Kidney (tissue), 14 donors: Measurements from ENCODE around the gene PTEN. TPM values are rescaled to one million over a fixed set of nuclear protein-coding genes. Genes with fewer than 3 reads are reported as not detected.

Experiments used
- DNase-seq, 5 donors: peaks; one replicate each; pipeline ENCODE4 v3.0.0-alpha.2; 2013 to 2020
- FAIRE-seq: peaks from 2 replicates; lab custom pipeline; 2012; peaks lifted over from hg19 to GRCh38; lab: Jason Lieb, UNC
- H3K27ac ChIP-seq, 2 donors: one replicate each; pipeline ENCODE4 v1.7.0; 2013; ENCODE audit warnings: low read depth in 2 of 2, low read length in 2 of 2, inconsistent platforms in 1 of 2
- H3K27me3 ChIP-seq: one replicate; pipeline ENCODE4 v1.7.1; 2013; ENCODE audit warnings: low read length, inconsistent platforms; ENCODE audit not compliant: control insufficient read depth, insufficient read depth
- H3K36me3 ChIP-seq, 3 donors: one replicate each; pipeline versions ENCODE4 v1.7.0 to v1.7.1; 2013; ENCODE audit warnings: low read length in 3 of 3, control low read depth in 1 of 3, inconsistent platforms in 1 of 3; ENCODE audit not compliant: insufficient read depth in 3 of 3, control insufficient read depth in 2 of 3
- H3K4me1 ChIP-seq, 3 donors: one replicate each; pipeline versions ENCODE4 v1.7.0 to v1.7.1; 2013; ENCODE audit warnings: low read length in 3 of 3, inconsistent platforms in 1 of 3, low read depth in 1 of 3; ENCODE audit not compliant: control insufficient read depth in 2 of 3, insufficient read depth in 2 of 3
- H3K4me3 ChIP-seq, 3 donors: one replicate each; pipeline versions ENCODE4 v1.7.0 to v1.8.1; 2013; ENCODE audit warnings: low read length in 3 of 3, control low read depth in 1 of 3, inconsistent platforms in 1 of 3
- H3K9ac ChIP-seq, 3 donors: one replicate each; pipeline versions ENCODE4 v1.7.0 to v1.7.1; 2013; ENCODE audit warnings: low read length in 3 of 3, control low read depth in 1 of 3, inconsistent platforms in 1 of 3
- H3K9me3 ChIP-seq, 3 donors: one replicate each; pipeline versions ENCODE4 v1.7.0 to v1.7.1; 2013; ENCODE audit warnings: low read length in 3 of 3, control low read depth in 1 of 3, inconsistent platforms in 1 of 3; ENCODE audit not compliant: control insufficient read depth in 2 of 3, insufficient read depth in 1 of 3
- intact Hi-C: fragments of 100-400 bp; cut with DNase I; formaldehyde crosslinking; loops from one replicate; pipeline ENCODE4 v1.11.1; 2022
- polyA plus RNA-seq: library from polyadenylated mRNA; stranded (reverse); fragments of 350-450 nt; fragmentation: Illumina TruSeq; extraction: RNeasy Lipid Tissue Mini Kit (QIAGEN cat#74804); gene quantifications from one replicate; pipeline ENCODE4 v1.2.3, GENCODE V29; 2014; ENCODE audit warnings: low read depth, low replicate concordance; ENCODE audit not compliant: insufficient read depth
- total RNA-seq: library from RNA; stranded (reverse); fragmentation: NEBNext Ultra II Directional; extraction: Animal tissue kit (Norgen Biotek cat#: 25700); gene quantifications from one replicate; pipeline ENCODE4 v1.2.1, GENCODE V29; 2021
- TF ChIP-seq, protein P1 (sequence below): IDR thresholded peaks from 3 replicates; pipeline ENCODE4 v1.5.1; 2012; ENCODE audit warnings: mild to moderate bottlenecking, moderate library complexity, borderline replicate concordance; ENCODE audit not compliant: insufficient read depth; ENCODE audit errors: extremely low read depth
- donor health status: control.
- donor health status: control.
- donor health status: control.
- donor health status: control.
- donor health status: control.
- donor health status: DM: yes; HTN: yes; CAD: no.
- donor health status: Normal renal cell carcinoma (clear cell type).

PTEN gene
- total and polyA plus RNA-seq, 2 donors from 2014 or later: 22.3 to 154 TPM

GRCh38 chr10:87979847-87980246 is 116.4 kb downstream of the PTEN start:
- intact Hi-C loops: no loop called here

GRCh38 chr10:87983716-87984115 is 120.3 kb downstream of the PTEN start:
- H3K36me3 ChIP-seq: no peaks in the 10 kb centered on the region
- H3K9ac ChIP-seq: no peak overlapping the region
- H3K9me3 ChIP-seq: no peaks in the 10 kb centered on the region
- no peaks in the 10 kb centered on the region for H3K27me3 ChIP-seq
- H3K4me1 ChIP-seq: no peaks in the 10 kb centered on the region
- no peak overlapping the region for H3K4me3 ChIP-seq
- TF ChIP-seq, protein P1, sequence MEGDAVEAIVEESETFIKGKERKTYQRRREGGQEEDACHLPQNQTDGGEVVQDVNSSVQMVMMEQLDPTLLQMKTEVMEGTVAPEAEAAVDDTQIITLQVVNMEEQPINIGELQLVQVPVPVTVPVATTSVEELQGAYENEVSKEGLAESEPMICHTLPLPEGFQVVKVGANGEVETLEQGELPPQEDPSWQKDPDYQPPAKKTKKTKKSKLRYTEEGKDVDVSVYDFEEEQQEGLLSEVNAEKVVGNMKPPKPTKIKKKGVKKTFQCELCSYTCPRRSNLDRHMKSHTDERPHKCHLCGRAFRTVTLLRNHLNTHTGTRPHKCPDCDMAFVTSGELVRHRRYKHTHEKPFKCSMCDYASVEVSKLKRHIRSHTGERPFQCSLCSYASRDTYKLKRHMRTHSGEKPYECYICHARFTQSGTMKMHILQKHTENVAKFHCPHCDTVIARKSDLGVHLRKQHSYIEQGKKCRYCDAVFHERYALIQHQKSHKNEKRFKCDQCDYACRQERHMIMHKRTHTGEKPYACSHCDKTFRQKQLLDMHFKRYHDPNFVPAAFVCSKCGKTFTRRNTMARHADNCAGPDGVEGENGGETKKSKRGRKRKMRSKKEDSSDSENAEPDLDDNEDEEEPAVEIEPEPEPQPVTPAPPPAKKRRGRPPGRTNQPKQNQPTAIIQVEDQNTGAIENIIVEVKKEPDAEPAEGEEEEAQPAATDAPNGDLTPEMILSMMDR: no peak
- no peak for FAIRE-seq
- intact Hi-C loops: no loop called here
- H3K27ac ChIP-seq: no peak overlapping the region
- DNase-seq: no peak

More at GRCh38 chr10:87979847-87980246, 116.4 kb downstream of the PTEN start:
- H3K4me1 ChIP-seq: no peaks in the 10 kb centered on the region
- no peak overlapping the region for H3K4me3 ChIP-seq
- H3K27me3 ChIP-seq: no peaks in the 10 kb centered on the region
- no peak overlapping the region for H3K27ac ChIP-seq
- FAIRE-seq: no peak
- H3K36me3 ChIP-seq: no peaks in the 10 kb centered on the region
- TF ChIP-seq, protein P1: no peak
- no peaks in the 10 kb centered on the region for H3K9me3 ChIP-seq
- no peak overlapping the region for H3K9ac ChIP-seq
- DNase-seq: no peak

GRCh38 chr10:87987206-87987605 is 123.8 kb downstream of the PTEN start:
- H3K27me3 ChIP-seq: no peaks in the 10 kb centered on the region

More at GRCh38 chr10:87987206-87987605, 123.8 kb downstream of the PTEN start:
- intact Hi-C loops: no loop called here
- Histone ChIP-seq H3K4me1 (no peaks in the 10 kb centered on the region), H3K9me3 (no peaks in the 10 kb centered on the region), H3K4me3 (no peak overlapping the region), H3K36me3 (no peaks in the 10 kb centered on the region), H3K27ac (no peak overlapping the region), H3K9ac (no peak overlapping the region)
- TF ChIP-seq, protein P1: no peak
- DNase-seq: no peak
- FAIRE-seq: no peak
